Measurements from ENCODE around the gene NCOR2. TPM values are rescaled to one million over a fixed set of nuclear protein-coding genes. Genes with fewer than 3 reads are reported as not detected.

NCOR2 gene
- total RNA-seq, 3 donors from 2014 or later (not counting 1 experiment from before 2014, with no cell fraction given) = 109 to 126 (median 125) TPM

- no peaks in the 10 kb centered on the region for H3K9me3 Mint-ChIP-seq
- no peaks in the 10 kb centered on the region for H3K9me3 ChIP-seq (ENCODE audit: control insufficient read depth, insufficient read depth, low read length)
- H3K27ac ChIP-seq (ENCODE audit: low read length) = no peak overlapping the region
- no peak overlapping the region for H3K4me3 Mint-ChIP-seq
- no peaks in the 10 kb centered on the region for H3K36me3 Mint-ChIP-seq
- intact Hi-C loops (cut with micrococcal nuclease) = no loop called here
- H3K4me1 Mint-ChIP-seq = peaks cover 20 to 48% of the 10 kb centered on the region in 2 donors
- H3K27ac Mint-ChIP-seq = peak overlapping the region in 1 of 2 donors; percentile 85
- no peaks in the 10 kb centered on the region for H3K27me3 ChIP-seq (ENCODE audit: control insufficient read depth, insufficient read depth, low read length)
- H3K36me3 ChIP-seq (ENCODE audit: control insufficient read depth, insufficient read depth, low read length) = peaks cover 3% of the 10 kb centered on the region
- H3K4me3 ChIP-seq (ENCODE audit: low read length) = no peak overlapping the region
- WGBS (ENCODE audit: insufficient coverage) = 85% methylated on average over 37 of the region's 37 CpGs
- no peak for TF ChIP-seq CTCF (IDR thresholded peaks at IDR 0.05)
- no peaks in the 10 kb centered on the region for H3K27me3 Mint-ChIP-seq (ENCODE audit: low read depth in 2 of 2)
- DNase-seq (no peak), ATAC-seq (no peak)
- H3K4me1 ChIP-seq (ENCODE audit: control insufficient read depth, insufficient read depth, low read length) = peaks cover 45% of the 10 kb centered on the region
Observed at GRCh38 chr12:124539084-124540041, 28.0 kb downstream of the NCOR2 start.

GRCh38 chr12:124538194-124539082 lies 29.0 kb downstream of the NCOR2 start:
- Histone ChIP-seq H3K4me1 (ENCODE audit: control insufficient read depth, insufficient read depth, low read length) (peaks cover 36% of the 10 kb centered on the region), H3K4me3 (ENCODE audit: low read length) (no peak overlapping the region), H3K9me3 (ENCODE audit: control insufficient read depth, insufficient read depth, low read length) (no peaks in the 10 kb centered on the region), H3K36me3 (ENCODE audit: control insufficient read depth, insufficient read depth, low read length) (peaks cover 3% of the 10 kb centered on the region), H3K27ac (ENCODE audit: low read length) (no peak overlapping the region), H3K27me3 (ENCODE audit: control insufficient read depth, insufficient read depth, low read length) (no peaks in the 10 kb centered on the region)
- ATAC-seq (no peak), DNase-seq (no peak)
- Mint-ChIP-seq H3K27me3 (ENCODE audit: low read depth in 2 of 2) (no peaks in the 10 kb centered on the region), H3K27ac (peak overlapping the region in 1 of 2 donors; percentile 78), H3K4me1 (peaks cover 20 to 46% of the 10 kb centered on the region in 2 donors), H3K4me3 (no peak overlapping the region), H3K36me3 (no peaks in the 10 kb centered on the region), H3K9me3 (no peaks in the 10 kb centered on the region)
- TF ChIP-seq CTCF (IDR thresholded peaks at IDR 0.05) = no peak
- intact Hi-C loops (cut with micrococcal nuclease) = no loop called here
- WGBS (ENCODE audit: insufficient coverage) = 71% methylated on average over 22 of the region's 22 CpGs

- no peak overlapping the region for H3K4me3 ChIP-seq (ENCODE audit: low read length)
- no peaks in the 10 kb centered on the region for H3K27me3 ChIP-seq (ENCODE audit: control insufficient read depth, insufficient read depth, low read length)
- intact Hi-C loops (cut with micrococcal nuclease) = no loop called here
- H3K4me1 ChIP-seq (ENCODE audit: control insufficient read depth, insufficient read depth, low read length) = peaks cover 29% of the 10 kb centered on the region
- H3K27ac Mint-ChIP-seq = peak overlapping the region in 1 of 2 donors; percentile 78
- no peak overlapping the region for H3K4me3 Mint-ChIP-seq
- H3K4me1 Mint-ChIP-seq = peaks cover 20 to 39% of the 10 kb centered on the region in 2 donors
- WGBS (ENCODE audit: insufficient coverage) = 79% methylated on average over 12 of the region's 12 CpGs
- H3K27ac ChIP-seq (ENCODE audit: low read length) = no peak overlapping the region
- peaks cover 3% of the 10 kb centered on the region for H3K36me3 ChIP-seq (ENCODE audit: control insufficient read depth, insufficient read depth, low read length)
- H3K9me3 Mint-ChIP-seq = no peaks in the 10 kb centered on the region
- no peak for TF ChIP-seq CTCF (IDR thresholded peaks at IDR 0.05)
- no peaks in the 10 kb centered on the region for H3K36me3 Mint-ChIP-seq
- ATAC-seq (no peak), DNase-seq (no peak)
- no peaks in the 10 kb centered on the region for H3K9me3 ChIP-seq (ENCODE audit: control insufficient read depth, insufficient read depth, low read length)
- H3K27me3 Mint-ChIP-seq (ENCODE audit: low read depth in 2 of 2) = no peaks in the 10 kb centered on the region
Observed at GRCh38 chr12:124537525-124538193, 29.8 kb downstream of the NCOR2 start.
